GM23338 (cell line): ENCODE measurements around the gene GPC5. TPM values are rescaled to one million over a fixed set of nuclear protein-coding genes. Genes with fewer than 3 reads are reported as not detected.

Experiments used
- ATAC-seq: fragments of 200-7000 bp; cut with Tn5 transposase; 3 replicates; pipeline ENCODE4 v1.9.1; 2020
- DNase-seq: peaks from one replicate; pipeline ENCODE4 v3.0.0-alpha.2; 2015; ENCODE audit warnings: low spot score
- H2AFZ ChIP-seq: fragments of 200-600 bp; sonication (generic); 2 replicates; pipeline ENCODE4 v1.8.0; 2016; ENCODE audit warnings: antibody characterized with exemption, mild to moderate bottlenecking, moderate library complexity
- H3F3A ChIP-seq: fragments of 200-600 bp; sonication (generic); replicated peaks from 2 replicates; pipeline ENCODE4 v1.8.0; 2017; ENCODE audit warnings: antibody characterized with exemption, mixed run types, low read depth
- H3K27ac ChIP-seq: fragments of 200-600 bp; sonication (generic); 2 replicates; pipeline ENCODE4 v1.6.1; 2016; ENCODE audit warnings: low read depth
- H3K27me3 ChIP-seq: fragments of 200-600 bp; sonication (generic); 2 replicates; pipeline ENCODE4 v1.8.0; 2016; ENCODE audit warnings: mild to moderate bottlenecking, mixed run types, moderate library complexity; ENCODE audit not compliant: insufficient read depth
- H3K36me3 ChIP-seq: fragments of 200-600 bp; sonication (generic); 2 replicates; pipeline ENCODE4 v1.8.0; 2016; ENCODE audit warnings: mild to moderate bottlenecking; ENCODE audit not compliant: insufficient read depth
- H3K4me1 ChIP-seq: fragments of 200-600 bp; sonication (generic); 2 replicates; pipeline ENCODE4 v1.8.0; 2016; ENCODE audit warnings: mild to moderate bottlenecking, moderate library complexity; ENCODE audit not compliant: insufficient read depth
- H3K4me2 ChIP-seq: fragments of 200-600 bp; sonication (generic); 2 replicates; pipeline ENCODE4 v1.7.1; 2017; ENCODE audit warnings: mixed run types
- H3K4me3 ChIP-seq: fragments of 200-600 bp; sonication (generic); 2 replicates; pipeline ENCODE4 v1.6.1; 2016; ENCODE audit warnings: mixed run types
- H3K79me2 ChIP-seq: fragments of 200-600 bp; sonication (generic); replicated peaks from 2 replicates; pipeline ENCODE4 v1.8.0; 2017; ENCODE audit warnings: mild to moderate bottlenecking; ENCODE audit not compliant: insufficient read depth
- H3K9me2 ChIP-seq: fragments of 200-600 bp; sonication (generic); 2 replicates; pipeline ENCODE4 v1.8.0; 2017; ENCODE audit not compliant: insufficient read depth
- H4K20me1 ChIP-seq: fragments of 200-600 bp; sonication (generic); replicated peaks from 2 replicates; pipeline ENCODE4 v1.8.0; 2017; ENCODE audit warnings: mild to moderate bottlenecking; ENCODE audit not compliant: insufficient read depth
- H3K27ac Mint-ChIP-seq: 2 replicates; pipeline ENCODE4 v1.8.0; 2020; ENCODE audit warnings: inconsistent platforms, mild to moderate bottlenecking, moderate library complexity, mixed read lengths
- H3K27me3 Mint-ChIP-seq: 3 replicates; pipeline ENCODE4 v1.8.0; 2022; ENCODE audit warnings: low read depth, mild to moderate bottlenecking, moderate library complexity, mixed read lengths, inconsistent platforms; ENCODE audit not compliant: insufficient read depth, poor library complexity
- H3K36me3 Mint-ChIP-seq: 3 replicates; pipeline ENCODE4 v1.8.0; 2021; ENCODE audit warnings: low read depth, mild to moderate bottlenecking, inconsistent platforms, moderate library complexity, mixed read lengths
- H3K4me1 Mint-ChIP-seq: 3 replicates; pipeline ENCODE4 v1.8.0; 2020; ENCODE audit warnings: mild to moderate bottlenecking, inconsistent platforms, mixed read lengths
- H3K4me3 Mint-ChIP-seq: 3 replicates; pipeline ENCODE4 v1.8.0; 2021; ENCODE audit warnings: moderate library complexity, mild to moderate bottlenecking, inconsistent platforms, mixed read lengths
- H3K9me3 Mint-ChIP-seq: 3 replicates; pipeline ENCODE4 v1.8.0; 2020; ENCODE audit warnings: moderate library complexity, mild to moderate bottlenecking, inconsistent platforms, mixed read lengths
- CREB1 ChIP-seq: fragments of 250-450 bp; sonication (Bioruptor Pico); IDR thresholded peaks from 2 replicates; pipeline ENCODE4 v1.5.0; 2020; ENCODE audit warnings: low read depth, mild to moderate bottlenecking, moderate library complexity
- ETS1 ChIP-seq: IDR thresholded peaks from 2 replicates; pipeline ENCODE4 v1.6.1; 2016; ENCODE audit warnings: antibody characterized with exemption
- EZH2 ChIP-seq: fragments of 200-600 bp; sonication (generic); IDR thresholded peaks from one replicate; pipeline ENCODE4 v1.8.0; 2017; ENCODE audit warnings: antibody characterized with exemption, mild to moderate bottlenecking, low read depth; ENCODE audit not compliant: unreplicated experiment
- EZH2phosphoT487 ChIP-seq: fragments of 200-600 bp; sonication (generic); IDR thresholded peaks from one replicate; pipeline ENCODE4 v1.8.1; 2018; ENCODE audit warnings: antibody characterized with exemption; ENCODE audit not compliant: unreplicated experiment
- JUNB ChIP-seq: IDR thresholded peaks from one replicate; pipeline ENCODE4 v1.6.1; 2016; ENCODE audit warnings: antibody characterized with exemption; ENCODE audit not compliant: unreplicated experiment
- NANOG ChIP-seq: IDR thresholded peaks from 2 replicates; pipeline ENCODE4 v1.6.1; 2016; ENCODE audit warnings: antibody characterized with exemption, borderline replicate concordance
- POLR2AphosphoS5 ChIP-seq: IDR thresholded peaks from 2 replicates; pipeline ENCODE4 v1.6.1; 2016; ENCODE audit warnings: antibody characterized with exemption, low read depth
- REST ChIP-seq: IDR thresholded peaks from one replicate; pipeline ENCODE4 v1.6.1; 2018; ENCODE audit warnings: antibody characterized with exemption; ENCODE audit not compliant: unreplicated experiment
- STAT1 ChIP-seq: IDR thresholded peaks from one replicate; pipeline ENCODE4 v1.6.1; 2016; ENCODE audit warnings: antibody characterized with exemption; ENCODE audit not compliant: unreplicated experiment
- ZNF114 ChIP-seq: fragments of 250-450 bp; sonication (Bioruptor Pico); IDR thresholded peaks from 2 replicates; pipeline ENCODE4 v1.5.0; 2020; ENCODE audit warnings: mild to moderate bottlenecking, moderate library complexity
- polyA plus RNA-seq: library from polyadenylated mRNA; unstranded; fragments of >200 nt; fragmentation: Nextera tagmentation; extraction: Ambion mirVana; gene quantifications from 2 replicates; pipeline ENCODE4 v1.2.1, GENCODE V29; 2016
- total RNA-seq: library from RNA; depleted of rRNA; stranded (reverse); fragments of >200 nt; shearing (Covaris generic); gene quantifications from 2 replicates; pipeline ENCODE4 v1.2.3, GENCODE V29; 2014
- TF ChIP-seq, protein P1 (sequence below): fragments of 250-450 bp; sonication (Bioruptor Pico); IDR thresholded peaks from 2 replicates; pipeline ENCODE4 v1.5.0; 2020; ENCODE audit warnings: mild to moderate bottlenecking, moderate library complexity
- TF ChIP-seq, protein P2 (sequence below), 2 experiments: fragments of 200-600 bp in 1 of 2; sonication (generic) in 1 of 2; conservative IDR thresholded peaks; 2 replicates each; pipeline versions ENCODE4 v1.5.1 to v1.6.1; 2016 to 2017; ENCODE audit warnings: antibody characterized with exemption in 2 of 2, low read depth in 2 of 2, mild to moderate bottlenecking in 2 of 2, moderate library complexity in 1 of 2

The GPC5 gene
- total and polyA plus RNA-seq, 2 experiments from 2014 or later: 0.95 to 1.1 TPM

DNA sequence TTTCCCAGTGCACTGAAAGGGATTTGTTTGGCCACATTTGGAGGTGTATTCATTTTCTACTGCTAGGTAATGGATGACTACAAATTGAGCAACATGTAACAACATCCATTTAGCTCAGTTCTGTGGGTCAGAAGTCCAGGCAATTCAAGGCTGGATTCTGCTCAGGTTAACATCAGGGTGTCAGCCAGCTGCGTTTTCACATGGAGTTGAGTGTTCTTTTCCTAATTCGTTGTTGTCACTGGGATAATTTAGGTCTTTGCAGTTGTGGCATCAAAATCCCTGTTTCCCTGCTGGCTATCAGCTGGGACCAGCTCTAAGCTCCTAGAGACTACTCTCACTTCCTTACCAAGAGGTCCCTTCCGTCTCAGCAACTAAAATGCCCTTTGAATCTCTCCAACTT is 25.5 kb upstream of the GPC5 start:
- Histone ChIP-seq H3K79me2 (no peaks in the 10 kb centered on the region), H3F3A (no peaks in the 10 kb centered on the region), H3K27me3 (no peaks in the 10 kb centered on the region), H3K4me1 (peaks cover 7% of the 10 kb centered on the region; the same call in 1 of the 2 replicates), H3K36me3 (no peaks in the 10 kb centered on the region), H4K20me1 (peaks cover 3% of the 10 kb centered on the region; the same call in 1 of the 2 replicates), H3K4me3 (no peak overlapping the region), H3K9me2 (no peaks in the 10 kb centered on the region; the same call in 1 of the 2 replicates), H2AFZ (no peak overlapping the region), H3K27ac (no peak overlapping the region), H3K4me2 (no peak overlapping the region)
- no peak overlapping the region for H3K27ac Mint-ChIP-seq
- ATAC-seq (no peak), DNase-seq (no peak)
- H3K4me1 Mint-ChIP-seq: peaks cover 13% of the 10 kb centered on the region; the same call in 2 of the 3 replicates
- H3K27me3 Mint-ChIP-seq: peaks cover 4% of the 10 kb centered on the region
- TF ChIP-seq NANOG (no peak), JUNB (no peak), STAT1 (no peak), REST (no peak), ETS1 (no peak), EZH2phosphoT487 (no peak), ZNF114 (CRISPR knock-in tag) (no peak), POLR2AphosphoS5 (no peak), EZH2 (no peak), CREB1 (CRISPR knock-in tag) (no peak)
- TF ChIP-seq, protein P1, sequence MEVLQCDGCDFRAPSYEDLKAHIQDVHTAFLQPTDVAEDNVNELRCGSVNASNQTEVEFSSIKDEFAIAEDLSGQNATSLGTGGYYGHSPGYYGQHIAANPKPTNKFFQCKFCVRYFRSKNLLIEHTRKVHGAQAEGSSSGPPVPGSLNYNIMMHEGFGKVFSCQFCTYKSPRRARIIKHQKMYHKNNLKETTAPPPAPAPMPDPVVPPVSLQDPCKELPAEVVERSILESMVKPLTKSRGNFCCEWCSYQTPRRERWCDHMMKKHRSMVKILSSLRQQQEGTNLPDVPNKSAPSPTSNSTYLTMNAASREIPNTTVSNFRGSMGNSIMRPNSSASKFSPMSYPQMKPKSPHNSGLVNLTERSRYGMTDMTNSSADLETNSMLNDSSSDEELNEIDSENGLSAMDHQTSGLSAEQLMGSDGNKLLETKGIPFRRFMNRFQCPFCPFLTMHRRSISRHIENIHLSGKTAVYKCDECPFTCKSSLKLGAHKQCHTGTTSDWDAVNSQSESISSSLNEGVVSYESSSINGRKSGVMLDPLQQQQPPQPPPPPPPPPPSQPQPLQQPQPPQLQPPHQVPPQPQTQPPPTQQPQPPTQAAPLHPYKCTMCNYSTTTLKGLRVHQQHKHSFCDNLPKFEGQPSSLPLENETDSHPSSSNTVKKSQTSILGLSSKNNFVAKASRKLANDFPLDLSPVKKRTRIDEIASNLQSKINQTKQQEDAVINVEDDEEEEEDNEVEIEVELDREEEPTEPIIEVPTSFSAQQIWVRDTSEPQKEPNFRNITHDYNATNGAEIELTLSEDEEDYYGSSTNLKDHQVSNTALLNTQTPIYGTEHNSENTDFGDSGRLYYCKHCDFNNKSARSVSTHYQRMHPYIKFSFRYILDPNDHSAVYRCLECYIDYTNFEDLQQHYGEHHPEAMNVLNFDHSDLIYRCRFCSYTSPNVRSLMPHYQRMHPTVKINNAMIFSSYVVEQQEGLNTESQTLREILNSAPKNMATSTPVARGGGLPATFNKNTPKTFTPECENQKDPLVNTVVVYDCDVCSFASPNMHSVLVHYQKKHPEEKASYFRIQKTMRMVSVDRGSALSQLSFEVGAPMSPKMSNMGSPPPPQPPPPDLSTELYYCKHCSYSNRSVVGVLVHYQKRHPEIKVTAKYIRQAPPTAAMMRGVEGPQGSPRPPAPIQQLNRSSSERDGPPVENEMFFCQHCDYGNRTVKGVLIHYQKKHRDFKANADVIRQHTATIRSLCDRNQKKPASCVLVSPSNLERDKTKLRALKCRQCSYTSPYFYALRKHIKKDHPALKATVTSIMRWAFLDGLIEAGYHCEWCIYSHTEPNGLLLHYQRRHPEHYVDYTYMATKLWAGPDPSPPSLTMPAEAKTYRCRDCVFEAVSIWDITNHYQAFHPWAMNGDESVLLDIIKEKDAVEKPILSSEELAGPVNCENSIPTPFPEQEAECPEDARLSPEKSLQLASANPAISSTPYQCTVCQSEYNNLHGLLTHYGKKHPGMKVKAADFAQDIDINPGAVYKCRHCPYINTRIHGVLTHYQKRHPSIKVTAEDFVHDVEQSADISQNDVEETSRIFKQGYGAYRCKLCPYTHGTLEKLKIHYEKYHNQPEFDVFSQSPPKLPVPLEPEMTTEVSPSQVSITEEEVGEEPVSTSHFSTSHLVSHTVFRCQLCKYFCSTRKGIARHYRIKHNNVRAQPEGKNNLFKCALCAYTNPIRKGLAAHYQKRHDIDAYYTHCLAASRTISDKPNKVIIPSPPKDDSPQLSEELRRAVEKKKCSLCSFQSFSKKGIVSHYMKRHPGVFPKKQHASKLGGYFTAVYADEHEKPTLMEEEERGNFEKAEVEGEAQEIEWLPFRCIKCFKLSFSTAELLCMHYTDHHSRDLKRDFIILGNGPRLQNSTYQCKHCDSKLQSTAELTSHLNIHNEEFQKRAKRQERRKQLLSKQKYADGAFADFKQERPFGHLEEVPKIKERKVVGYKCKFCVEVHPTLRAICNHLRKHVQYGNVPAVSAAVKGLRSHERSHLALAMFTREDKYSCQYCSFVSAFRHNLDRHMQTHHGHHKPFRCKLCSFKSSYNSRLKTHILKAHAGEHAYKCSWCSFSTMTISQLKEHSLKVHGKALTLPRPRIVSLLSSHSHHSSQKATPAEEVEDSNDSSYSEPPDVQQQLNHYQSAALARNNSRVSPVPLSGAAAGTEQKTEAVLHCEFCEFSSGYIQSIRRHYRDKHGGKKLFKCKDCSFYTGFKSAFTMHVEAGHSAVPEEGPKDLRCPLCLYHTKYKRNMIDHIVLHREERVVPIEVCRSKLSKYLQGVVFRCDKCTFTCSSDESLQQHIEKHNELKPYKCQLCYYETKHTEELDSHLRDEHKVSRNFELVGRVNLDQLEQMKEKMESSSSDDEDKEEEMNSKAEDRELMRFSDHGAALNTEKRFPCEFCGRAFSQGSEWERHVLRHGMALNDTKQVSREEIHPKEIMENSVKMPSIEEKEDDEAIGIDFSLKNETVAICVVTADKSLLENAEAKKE (CRISPR knock-in tag): no peak
- TF ChIP-seq, protein P2, sequence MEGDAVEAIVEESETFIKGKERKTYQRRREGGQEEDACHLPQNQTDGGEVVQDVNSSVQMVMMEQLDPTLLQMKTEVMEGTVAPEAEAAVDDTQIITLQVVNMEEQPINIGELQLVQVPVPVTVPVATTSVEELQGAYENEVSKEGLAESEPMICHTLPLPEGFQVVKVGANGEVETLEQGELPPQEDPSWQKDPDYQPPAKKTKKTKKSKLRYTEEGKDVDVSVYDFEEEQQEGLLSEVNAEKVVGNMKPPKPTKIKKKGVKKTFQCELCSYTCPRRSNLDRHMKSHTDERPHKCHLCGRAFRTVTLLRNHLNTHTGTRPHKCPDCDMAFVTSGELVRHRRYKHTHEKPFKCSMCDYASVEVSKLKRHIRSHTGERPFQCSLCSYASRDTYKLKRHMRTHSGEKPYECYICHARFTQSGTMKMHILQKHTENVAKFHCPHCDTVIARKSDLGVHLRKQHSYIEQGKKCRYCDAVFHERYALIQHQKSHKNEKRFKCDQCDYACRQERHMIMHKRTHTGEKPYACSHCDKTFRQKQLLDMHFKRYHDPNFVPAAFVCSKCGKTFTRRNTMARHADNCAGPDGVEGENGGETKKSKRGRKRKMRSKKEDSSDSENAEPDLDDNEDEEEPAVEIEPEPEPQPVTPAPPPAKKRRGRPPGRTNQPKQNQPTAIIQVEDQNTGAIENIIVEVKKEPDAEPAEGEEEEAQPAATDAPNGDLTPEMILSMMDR (conservative IDR thresholded peaks at IDR 0.05; ENCODE audit: low read depth in 2 of 2): no peak
- no peaks in the 10 kb centered on the region for H3K36me3 Mint-ChIP-seq
- H3K4me3 Mint-ChIP-seq: no peak overlapping the region
- H3K9me3 Mint-ChIP-seq: no peaks in the 10 kb centered on the region
